GM15510 (cell line): ENCODE data around the gene PDXDC1.

Experiments
- POLR2A ChIP-seq: IDR thresholded peaks from 3 replicates; pipeline ENCODE4 v1.6.1; 2011; ENCODE audit warnings: borderline replicate concordance; ENCODE audit not compliant: insufficient read length; ENCODE audit errors: extremely low read depth

Gene PDXDC1

DNA sequence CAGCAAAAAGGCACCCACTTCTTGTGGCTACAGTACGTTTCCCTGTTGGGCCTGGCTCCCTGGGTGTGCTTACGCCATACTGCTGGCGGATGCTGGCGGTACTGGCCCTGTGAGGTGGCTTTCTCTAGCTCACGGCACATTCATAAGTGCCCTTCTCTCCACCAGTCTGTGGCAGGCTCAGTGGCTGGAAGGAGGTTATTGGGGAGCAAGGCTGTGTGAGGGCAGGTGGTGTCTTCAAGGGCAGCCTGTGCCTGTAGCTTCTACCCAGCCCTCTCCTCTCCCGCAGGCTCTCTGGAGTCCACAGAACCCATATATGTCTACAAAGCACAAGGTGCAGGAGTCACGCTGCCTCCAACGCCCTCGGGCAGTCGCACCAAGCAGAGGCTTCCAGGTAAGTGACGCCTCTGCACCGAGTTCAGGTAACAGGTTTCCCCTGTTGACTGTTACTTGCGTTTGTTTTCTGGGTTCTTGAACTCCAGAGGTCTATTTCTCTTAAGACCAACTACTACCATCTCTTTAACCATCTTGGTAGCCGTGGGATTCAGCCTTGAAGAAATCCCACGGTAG, 60.4 kb downstream of the PDXDC1 start:
- TF ChIP-seq POLR2A, result no peak

DNA sequence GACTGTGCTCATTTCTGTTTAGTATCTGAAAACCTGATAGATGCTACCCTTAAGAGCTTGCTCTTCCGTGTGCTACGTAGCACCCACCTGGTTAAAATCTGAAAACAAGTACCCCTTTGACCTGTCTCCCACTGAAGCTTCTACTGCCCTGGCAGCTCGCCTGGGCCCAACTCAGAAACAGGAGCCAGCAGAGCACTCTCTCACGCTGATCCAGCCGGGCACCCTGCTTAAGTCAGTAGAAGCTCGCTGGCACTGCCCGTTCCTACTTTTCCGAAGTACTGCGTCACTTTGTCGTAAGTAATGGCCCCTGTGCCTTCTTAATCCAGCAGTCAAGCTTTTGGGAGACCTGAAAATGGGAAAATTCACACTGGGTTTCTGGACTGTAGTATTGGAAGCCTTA, 62.2 kb downstream of the PDXDC1 start:
- TF ChIP-seq POLR2A, result no peak

DNA sequence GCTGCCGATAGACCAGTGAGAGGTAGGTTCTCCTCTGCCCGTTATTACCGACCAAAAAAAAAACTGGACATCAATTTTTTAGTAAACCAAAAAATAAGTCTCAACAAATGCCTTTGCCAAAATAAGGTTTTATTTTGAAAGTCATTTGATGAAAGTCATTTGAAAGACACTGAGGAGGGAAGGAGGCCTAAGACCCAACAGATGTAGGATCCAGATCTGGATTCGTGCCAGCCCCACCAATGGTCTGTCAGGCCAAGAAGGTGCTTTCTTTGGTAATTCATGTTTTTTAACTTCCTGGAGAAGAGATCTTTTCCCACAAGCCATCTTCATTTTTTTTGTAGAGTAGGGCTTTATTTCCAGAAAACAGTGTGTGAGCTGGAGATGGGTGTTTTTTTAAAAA, 62.9 kb downstream of the PDXDC1 start:
- no peak for TF ChIP-seq POLR2A

DNA sequence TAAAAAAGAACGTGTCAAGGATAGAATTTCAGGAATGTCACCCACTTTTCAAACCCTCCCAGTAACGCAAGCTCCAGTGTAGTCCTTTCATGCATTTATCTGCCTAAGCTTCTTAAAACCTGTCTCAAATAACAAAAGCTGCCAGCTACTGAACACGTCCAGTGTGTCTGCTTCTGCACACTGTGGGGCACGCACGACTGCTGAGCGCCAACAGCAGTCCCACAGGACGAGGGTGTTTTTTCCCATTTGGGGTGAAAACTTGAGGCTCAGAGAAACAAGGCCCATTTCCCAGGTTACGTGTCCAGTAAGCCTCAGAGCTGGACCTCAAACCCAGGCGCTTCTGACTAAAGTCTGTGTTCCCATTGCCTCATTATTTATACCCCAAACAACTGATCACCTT, 63.9 kb downstream of the PDXDC1 start:
- TF ChIP-seq POLR2A, result no peak

DNA sequence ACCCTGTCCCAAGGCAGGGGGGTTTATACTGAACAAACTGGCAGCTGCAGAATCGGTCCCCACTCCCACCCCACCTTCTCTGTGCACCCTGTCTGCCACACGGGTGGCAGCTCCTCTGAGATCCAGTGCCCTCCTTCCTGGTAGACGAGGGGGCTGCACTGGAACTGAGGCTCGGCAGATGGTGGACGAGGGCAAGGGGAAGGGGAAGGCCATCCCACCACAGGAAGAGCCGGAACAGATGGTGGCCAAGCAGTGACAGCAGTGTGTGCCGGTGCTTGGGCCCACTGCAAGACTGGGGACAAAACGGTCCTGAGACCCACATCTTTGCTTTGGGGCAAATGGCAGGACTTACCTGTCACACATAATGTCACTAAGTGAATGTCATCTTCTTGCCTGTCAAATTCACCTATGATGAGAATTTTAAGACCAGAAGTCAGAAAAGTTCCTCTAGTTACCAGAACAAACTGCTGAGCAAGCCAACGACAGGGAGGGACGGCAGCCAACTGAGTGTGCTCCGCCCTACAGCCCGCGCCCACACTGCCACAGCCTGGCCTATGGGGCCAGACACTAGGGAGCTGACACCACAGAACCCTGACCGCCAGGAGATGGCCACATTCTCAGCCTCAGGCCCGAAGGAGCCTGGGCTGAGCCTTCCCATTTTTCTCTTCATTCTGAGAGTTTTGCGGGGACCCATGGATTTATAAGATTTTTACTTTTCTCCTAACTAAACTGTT, 66.6 kb downstream of the PDXDC1 start:
- no peak for TF ChIP-seq POLR2A

DNA sequence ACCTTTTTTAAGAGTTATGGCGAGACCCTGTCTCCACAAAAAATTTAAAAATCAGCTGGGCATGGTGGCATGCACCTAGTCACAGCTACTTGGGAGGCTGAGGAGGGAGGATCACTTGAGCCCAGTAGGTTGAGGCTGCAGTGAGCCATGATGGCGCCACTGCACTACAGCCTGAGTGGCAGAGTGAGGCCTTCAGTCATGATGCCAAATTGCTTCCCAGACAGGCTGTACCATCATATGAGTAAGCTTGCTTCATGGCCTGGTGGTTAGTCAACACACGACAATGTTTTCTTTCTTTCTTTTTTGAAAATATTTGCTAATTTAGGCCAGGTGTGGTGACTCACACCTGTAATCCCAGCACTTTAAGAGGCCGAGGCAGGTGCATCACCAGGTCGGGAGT, 68.5 kb downstream of the PDXDC1 start:
- no peak for TF ChIP-seq POLR2A

DNA sequence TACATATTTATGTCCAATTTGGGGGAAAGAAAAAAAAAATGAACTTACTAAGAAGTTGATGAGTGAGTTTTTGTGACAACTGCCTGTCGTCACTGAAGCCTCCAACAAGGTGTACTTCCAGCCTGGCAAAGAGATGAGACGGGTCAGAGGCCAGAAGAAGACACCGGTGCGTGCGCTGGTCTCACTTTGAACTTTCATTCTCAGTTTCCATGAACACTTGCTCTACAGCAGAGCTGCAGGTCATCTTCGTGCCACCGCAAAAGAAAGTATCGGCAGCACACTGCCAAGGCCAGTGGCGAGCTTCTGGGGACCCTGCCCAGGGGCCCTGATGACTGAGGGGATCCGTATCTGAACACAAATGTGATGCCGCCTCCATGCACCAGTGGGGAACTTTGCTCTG, 69.5 kb downstream of the PDXDC1 start:
- TF ChIP-seq POLR2A, result no peak

DNA sequence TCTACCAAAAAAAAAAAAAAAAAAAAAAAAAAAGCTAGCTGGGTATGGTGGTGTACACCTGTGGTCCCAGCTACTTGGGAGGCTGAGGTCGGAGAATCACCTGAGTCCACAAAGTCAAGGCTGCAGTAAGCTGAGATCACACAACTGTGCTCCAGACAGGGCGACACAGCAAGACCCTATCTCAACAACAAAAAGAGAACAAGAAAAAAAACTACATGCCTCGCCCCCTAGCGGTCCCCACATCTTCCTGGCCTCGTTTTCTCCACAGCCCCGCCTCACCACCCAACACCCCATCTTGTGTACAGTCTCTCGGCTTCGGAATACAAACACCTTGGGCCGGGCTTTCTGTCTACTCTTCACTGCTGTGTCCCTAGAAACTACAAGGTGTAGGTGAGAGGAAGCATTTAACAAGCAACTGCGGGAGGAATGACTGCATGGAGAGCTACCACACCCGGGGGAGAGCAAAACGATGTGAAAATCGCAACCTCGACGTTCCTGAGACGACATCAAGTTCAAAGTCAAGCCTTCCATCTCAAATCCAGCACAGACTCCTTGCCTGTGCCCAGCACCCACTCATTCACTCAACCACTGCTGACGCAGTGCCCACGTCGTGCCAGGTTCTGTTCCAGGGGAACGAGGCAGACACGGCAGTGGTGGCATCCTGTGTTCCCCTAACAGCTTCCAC, 72.0 kb downstream of the PDXDC1 start:
- no peak for TF ChIP-seq POLR2A

DNA sequence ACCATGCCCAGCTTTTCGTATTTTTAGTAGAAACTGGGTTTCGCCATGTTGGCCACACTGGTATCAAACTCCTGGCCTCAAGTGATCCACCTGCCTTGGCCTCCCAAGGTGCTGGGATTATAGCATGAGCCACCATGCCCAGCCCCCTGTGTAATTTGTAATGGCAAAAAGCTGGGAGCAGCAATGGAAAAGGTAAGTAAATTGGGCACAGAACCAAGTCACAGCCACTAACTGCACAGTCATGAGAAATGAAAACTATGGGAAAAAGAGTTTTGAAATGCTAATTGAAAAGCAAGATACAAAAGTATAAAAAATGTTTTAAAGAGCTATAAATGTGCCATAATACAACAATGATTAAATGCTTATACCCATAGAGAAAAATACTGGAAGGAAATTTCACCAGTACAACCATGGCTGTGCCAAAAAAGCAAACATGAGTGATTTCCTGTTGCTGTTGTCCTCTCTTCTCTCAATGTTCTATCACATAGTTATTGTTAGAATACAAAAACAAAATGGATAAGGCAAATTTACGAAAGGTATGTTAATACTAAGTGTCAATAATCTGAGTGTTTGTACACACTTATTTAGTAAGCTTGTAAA, 74.9 kb downstream of the PDXDC1 start:
- TF ChIP-seq POLR2A, result no peak

DNA sequence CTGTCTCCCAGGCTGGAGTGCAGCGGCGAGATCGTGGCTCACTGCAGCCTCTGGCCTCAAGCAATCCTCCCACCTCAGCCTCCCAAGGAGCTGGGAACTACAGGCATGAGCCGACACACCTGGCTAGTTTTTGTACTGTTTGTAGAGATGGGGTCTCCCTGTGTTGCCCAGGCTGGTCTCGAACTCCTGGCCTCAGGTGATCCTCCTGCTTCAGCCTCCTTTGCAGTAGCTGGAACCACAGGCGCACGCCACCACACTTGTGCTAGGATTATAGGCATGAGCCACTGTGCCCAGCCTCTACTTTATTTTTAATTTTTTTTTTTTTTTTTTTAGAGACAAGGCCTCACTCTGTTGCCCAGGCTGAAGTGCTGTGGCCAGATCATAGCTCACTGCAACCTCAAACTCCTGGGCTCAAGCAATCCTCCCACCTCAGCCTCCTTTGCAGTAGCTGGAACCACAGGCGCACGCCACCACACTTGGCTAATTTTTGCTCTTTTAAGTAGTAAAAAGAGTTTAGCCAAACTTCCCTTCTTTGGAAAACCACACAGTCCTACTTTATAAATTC, 76.6 kb downstream of the PDXDC1 start:
- no peak for TF ChIP-seq POLR2A

DNA sequence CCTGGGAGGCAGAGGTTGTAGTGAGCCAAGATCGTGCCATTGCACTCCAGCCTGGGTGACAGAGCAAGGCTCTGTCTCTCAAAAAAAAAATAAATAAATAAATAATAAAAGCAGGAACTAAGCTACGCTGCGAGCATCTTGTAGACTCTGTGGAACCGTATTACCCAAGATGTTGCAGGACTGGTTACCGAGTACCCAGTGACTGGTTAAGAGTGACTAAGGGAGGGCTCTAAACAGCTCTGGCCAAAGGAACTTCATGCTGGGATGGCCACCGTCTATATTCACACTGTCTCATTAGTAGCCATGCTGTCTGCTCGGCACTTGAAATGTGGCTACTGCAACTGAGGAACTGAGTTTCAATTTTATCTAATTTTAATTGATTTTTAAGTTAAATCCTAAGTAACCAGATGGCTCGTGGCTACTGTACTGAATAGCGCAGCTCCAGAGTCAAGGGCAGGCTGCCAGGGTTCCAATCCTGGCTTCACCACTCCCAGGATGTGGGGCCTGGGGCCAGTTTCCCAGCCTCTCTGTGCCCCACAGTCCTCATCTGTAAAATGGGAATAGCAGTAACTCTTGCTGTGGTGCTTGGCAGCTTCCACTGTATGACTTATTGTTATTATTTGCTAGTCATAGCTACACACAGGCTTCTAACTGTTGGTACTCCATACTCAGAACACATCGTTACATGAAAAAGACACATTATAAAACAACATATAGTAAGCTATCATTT, 78.1 kb downstream of the PDXDC1 start:
- TF ChIP-seq POLR2A, result no peak

DNA sequence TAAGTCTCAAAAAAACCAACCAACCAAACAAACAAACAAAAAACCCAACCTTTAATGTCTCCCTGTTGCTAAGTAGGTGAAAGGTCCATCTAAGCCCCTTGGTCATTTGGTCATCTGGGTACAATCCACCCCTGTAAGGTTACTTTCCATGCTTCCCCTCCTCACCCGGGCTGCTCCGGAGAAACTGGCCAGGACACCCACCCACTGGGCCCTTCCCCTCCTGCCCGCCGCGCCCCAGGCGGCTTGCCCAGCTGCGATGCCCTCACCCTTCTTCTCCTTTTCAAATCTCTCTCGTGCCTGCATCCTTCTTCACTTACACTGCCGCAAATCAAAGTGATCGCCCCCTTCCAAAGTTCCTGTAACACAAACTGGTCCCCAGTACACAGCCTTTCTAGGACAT, 79.1 kb downstream of the PDXDC1 start:
- TF ChIP-seq POLR2A, result no peak

DNA sequence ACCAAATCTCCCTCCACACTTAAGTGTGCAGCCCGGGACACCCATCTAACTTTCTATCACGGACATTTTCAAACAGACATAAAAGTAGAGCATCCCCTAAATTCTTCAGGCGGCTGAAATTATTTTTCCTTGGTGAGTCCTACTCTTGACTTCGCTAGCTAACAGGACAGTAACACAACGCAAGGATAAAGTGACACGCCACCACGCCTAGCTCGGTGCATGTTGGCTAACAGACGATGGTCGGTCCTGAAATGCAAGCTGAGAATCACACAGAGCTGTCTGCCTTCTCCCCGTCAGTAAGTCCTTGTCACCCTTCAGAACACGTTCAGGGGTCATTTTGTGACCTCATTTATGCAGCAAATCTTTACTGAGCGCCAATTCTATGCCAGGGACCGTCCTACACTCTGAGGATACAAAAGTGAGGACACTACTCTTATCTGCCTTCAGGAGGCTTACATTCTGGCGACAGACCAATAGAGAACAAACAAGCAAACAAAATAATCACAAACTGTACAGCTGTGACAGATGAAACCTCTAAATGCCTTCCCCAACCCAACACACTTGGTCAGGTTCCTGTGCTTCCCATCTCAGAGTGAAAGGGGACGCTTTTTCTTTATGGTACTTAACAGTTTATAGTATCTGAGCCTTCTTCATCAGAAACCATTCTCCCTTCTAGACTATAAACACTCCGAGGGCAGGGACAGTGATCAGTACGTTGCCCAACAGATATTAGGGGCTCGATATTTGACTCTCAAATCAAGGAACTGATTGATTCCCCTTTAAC, 79.7 kb downstream of the PDXDC1 start:
- no peak for TF ChIP-seq POLR2A
